Measurements from ENCODE around the gene NDUFS3. TPM values are rescaled to one million over a fixed set of nuclear protein-coding genes. Genes with fewer than 3 reads are reported as not detected.

Gene NDUFS3
- total and polyA plus RNA-seq, 2 of the 13 experiments (the other 11 are each of a cell fraction or from before 2014, with no cell fraction given) = 151 to 184 TPM

DNA sequence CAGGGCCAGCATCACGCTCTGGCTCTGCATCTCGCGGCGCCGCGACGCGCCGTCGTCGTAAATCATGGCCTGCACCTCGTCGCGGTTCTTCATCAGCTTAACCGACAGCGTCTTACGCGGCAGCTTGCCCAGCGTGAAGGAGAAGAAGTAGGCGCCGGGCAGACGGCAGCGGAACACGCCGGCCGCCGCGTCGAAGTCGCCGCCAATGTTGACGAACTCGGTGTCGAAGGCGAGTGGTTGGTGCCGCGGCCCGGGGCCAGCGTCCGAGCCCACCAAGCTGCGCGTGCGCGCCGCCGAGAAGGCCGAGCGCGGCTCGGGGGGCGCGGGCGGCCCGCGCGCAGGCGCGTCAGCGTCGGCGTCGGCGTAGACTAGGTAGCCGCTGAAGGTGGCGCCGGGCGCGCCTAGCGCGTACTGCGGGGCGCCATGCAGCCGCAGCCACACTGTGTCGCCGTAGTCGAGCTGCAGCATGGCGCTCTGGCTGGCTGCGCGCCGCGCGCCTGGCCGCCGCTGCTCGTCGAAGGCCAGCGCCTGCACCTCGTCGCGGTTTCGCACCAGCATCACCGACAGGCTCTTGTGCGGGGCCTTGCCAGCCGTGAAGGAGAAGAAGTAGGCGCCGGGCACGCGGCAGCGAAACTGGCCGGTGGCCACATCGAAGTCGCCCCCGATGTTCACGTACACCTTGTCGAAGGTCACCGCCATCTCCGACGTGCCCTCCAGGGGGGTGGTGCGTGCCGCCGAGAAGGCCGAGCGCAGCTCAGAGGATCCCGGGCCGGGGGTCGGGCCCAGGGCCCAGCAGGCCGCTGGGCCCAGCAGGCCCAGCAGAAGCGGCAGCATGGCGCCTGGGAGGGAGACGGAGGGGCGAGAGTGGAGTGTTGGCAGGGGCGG lies 11.3 kb downstream of the NDUFS3 start:
- ATAC-seq (no peak), DNase-seq (ENCODE audit: low spot score) (no peak), FAIRE-seq (no peak)
- H3K27ac ChIP-seq (ENCODE audit: extremely low read length, insufficient read depth, low read length) = no peak overlapping the region
- no peak overlapping the region for H2AFZ ChIP-seq (ENCODE audit: low read length)
- H3K9me3 ChIP-seq (ENCODE audit: low read length) = no peaks in the 10 kb centered on the region
- no peak overlapping the region for H3K4me2 ChIP-seq (ENCODE audit: low read depth, low read length)
- no peak overlapping the region for H3K4me3 ChIP-seq (replicated peaks in 1 of 3; ENCODE audit: insufficient read depth in 1 of 3, low read depth in 2 of 3, low read length in 3 of 3)
- H3K4me1 ChIP-seq (ENCODE audit: insufficient read depth, low read length) = peaks cover 71% of the 10 kb centered on the region
- CTCF ChIA-PET (ENCODE audit: low intra/inter-chr PET ratio, low total read pairs) = no interaction called here
- 97% methylated on average over 117 of the region's 122 CpGs for WGBS (ENCODE audit: low lambda C conversion rate)
- TF ChIP-seq HOXA3 (CRISPR knock-in tag; IDR thresholded peaks at IDR 0.05) (0 out of 2 replicates have a peak, but pooled peaks have one; percentile 14), RXRA (CRISPR knock-in tag; IDR thresholded peaks at IDR 0.05) (no peak)
- H3K27me3 ChIP-seq (ENCODE audit: control insufficient read depth in 1 of 2, insufficient read depth in 2 of 2, low read length in 2 of 2) = peaks cover 2 to 24% of the 10 kb centered on the region in 2 experiments
- POLR2A ChIA-PET = no interaction called here
- no peaks in the 10 kb centered on the region for H3K36me3 ChIP-seq (replicated peaks in 1 of 2; ENCODE audit: control insufficient read depth in 1 of 2, insufficient read depth in 2 of 2, low read length in 2 of 2)
- no peak overlapping the region for H3K9ac ChIP-seq (ENCODE audit: insufficient read depth, low read depth, low read length)
- no peaks in the 10 kb centered on the region for H3K79me2 ChIP-seq (ENCODE audit: insufficient read depth, low read length)
- no TSS peak for BruUV-seq (replicated peaks)
- no peaks in the 10 kb centered on the region for H4K20me1 ChIP-seq (ENCODE audit: insufficient read depth, low read length)
- intact Hi-C loops (cut with micrococcal nuclease; ENCODE audit: unreplicated experiment) = loop anchor here (5.0 kb wide), 1 partner anchor 523 kb away; no protein-coding TSS in a partner anchor
- in situ Hi-C loops (cut with HindIII; ENCODE audit: extremely low pct_ligation_motif_present, low pct_unique_long_range_greater_than_20kb) = no loop called here

- Histone ChIP-seq H3K9me3 (ENCODE audit: low read length) (no peaks in the 10 kb centered on the region), H3K4me3 (replicated peaks in 1 of 3; ENCODE audit: insufficient read depth in 1 of 3, low read depth in 2 of 3, low read length in 3 of 3) (peak overlapping the region; percentile 2 to 57 (median 32); a peak in 5 of 6 replicates), H3K9ac (ENCODE audit: insufficient read depth, low read depth, low read length) (peak overlapping the region; percentile 24; the same call in 1 of the 2 replicates), H3K27ac (ENCODE audit: extremely low read length, insufficient read depth, low read length) (no peak overlapping the region), H3K4me2 (ENCODE audit: low read depth, low read length) (peak overlapping the region; percentile 57), H4K20me1 (ENCODE audit: insufficient read depth, low read length) (no peaks in the 10 kb centered on the region), H3K79me2 (ENCODE audit: insufficient read depth, low read length) (no peaks in the 10 kb centered on the region), H3K36me3 (replicated peaks in 1 of 2; ENCODE audit: control insufficient read depth in 1 of 2, insufficient read depth in 2 of 2, low read length in 2 of 2) (no peaks in the 10 kb centered on the region), H3K4me1 (ENCODE audit: insufficient read depth, low read length) (peaks cover 71% of the 10 kb centered on the region), H2AFZ (ENCODE audit: low read length) (no peak overlapping the region), H3K27me3 (ENCODE audit: control insufficient read depth in 1 of 2, insufficient read depth in 2 of 2, low read length in 2 of 2) (peaks cover 3 to 27% of the 10 kb centered on the region in 2 experiments)
- intact Hi-C loops (cut with micrococcal nuclease; ENCODE audit: unreplicated experiment) = no loop called here
- ChIA-PET POLR2A (interaction anchor here (0.9 kb wide), 1 partner anchor 26 kb away, joined by 3 read pairs; no protein-coding TSS in a partner anchor), CTCF (ENCODE audit: low intra/inter-chr PET ratio, low total read pairs) (no interaction called here)
- in situ Hi-C loops (cut with HindIII; ENCODE audit: extremely low pct_ligation_motif_present, low pct_unique_long_range_greater_than_20kb) = no loop called here
- WGBS (ENCODE audit: low lambda C conversion rate) = 11% methylated on average over 6 of the region's 7 CpGs
- ATAC-seq (peak; percentile 45), FAIRE-seq (no peak), DNase-seq (ENCODE audit: low spot score) (no peak)
- BruUV-seq (replicated peaks) = no TSS peak
- TF ChIP-seq YEATS2 (CRISPR knock-in tag; IDR thresholded peaks at IDR 0.05; ENCODE audit: borderline replicate concordance) (no peak), SAP130 (CRISPR knock-in tag; IDR thresholded peaks at IDR 0.05; ENCODE audit: low read depth) (peak; percentile 21; the same call in 1 of the 2 replicates), FOXK1 (CRISPR knock-in tag; IDR thresholded peaks at IDR 0.05; ENCODE audit: borderline replicate concordance, low read depth) (no peak), ZNF350 (CRISPR knock-in tag; IDR thresholded peaks at IDR 0.05; ENCODE audit: borderline replicate concordance, low read depth) (no peak), NR2F6 (IDR thresholded peaks at IDR 0.05) (no peak), NR2F6 (CRISPR knock-in tag; IDR thresholded peaks at IDR 0.05) (peak; percentile 38; the same call in 1 of the 2 replicates), ZNF44 (CRISPR knock-in tag; IDR thresholded peaks at IDR 0.05) (no peak), PHF8 (CRISPR knock-in tag; IDR thresholded peaks at IDR 0.05) (peak; percentile 19; the same call in 1 of the 2 replicates), ISX (CRISPR knock-in tag; conservative IDR thresholded peaks at IDR 0.05) (no peak)
- TF ChIP-seq, protein P1, sequence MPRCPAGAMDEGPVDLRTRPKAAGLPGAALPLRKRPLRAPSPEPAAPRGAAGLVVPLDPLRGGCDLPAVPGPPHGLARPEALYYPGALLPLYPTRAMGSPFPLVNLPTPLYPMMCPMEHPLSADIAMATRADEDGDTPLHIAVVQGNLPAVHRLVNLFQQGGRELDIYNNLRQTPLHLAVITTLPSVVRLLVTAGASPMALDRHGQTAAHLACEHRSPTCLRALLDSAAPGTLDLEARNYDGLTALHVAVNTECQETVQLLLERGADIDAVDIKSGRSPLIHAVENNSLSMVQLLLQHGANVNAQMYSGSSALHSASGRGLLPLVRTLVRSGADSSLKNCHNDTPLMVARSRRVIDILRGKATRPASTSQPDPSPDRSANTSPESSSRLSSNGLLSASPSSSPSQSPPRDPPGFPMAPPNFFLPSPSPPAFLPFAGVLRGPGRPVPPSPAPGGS (CRISPR knock-in tag; IDR thresholded peaks at IDR 0.05) = 0 out of 2 replicates have a peak, but pooled peaks have one; percentile 18
- TF ChIP-seq, protein P2, sequence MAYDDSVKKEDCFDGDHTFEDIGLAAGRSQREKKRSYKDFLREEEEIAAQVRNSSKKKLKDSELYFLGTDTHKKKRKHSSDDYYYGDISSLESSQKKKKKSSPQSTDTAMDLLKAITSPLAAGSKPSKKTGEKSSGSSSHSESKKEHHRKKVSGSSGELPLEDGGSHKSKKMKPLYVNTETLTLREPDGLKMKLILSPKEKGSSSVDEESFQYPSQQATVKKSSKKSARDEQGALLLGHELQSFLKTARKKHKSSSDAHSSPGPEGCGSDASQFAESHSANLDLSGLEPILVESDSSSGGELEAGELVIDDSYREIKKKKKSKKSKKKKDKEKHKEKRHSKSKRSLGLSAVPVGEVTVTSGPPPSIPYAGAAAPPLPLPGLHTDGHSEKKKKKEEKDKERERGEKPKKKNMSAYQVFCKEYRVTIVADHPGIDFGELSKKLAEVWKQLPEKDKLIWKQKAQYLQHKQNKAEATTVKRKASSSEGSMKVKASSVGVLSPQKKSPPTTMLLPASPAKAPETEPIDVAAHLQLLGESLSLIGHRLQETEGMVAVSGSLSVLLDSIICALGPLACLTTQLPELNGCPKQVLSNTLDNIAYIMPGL (CRISPR knock-in tag; IDR thresholded peaks at IDR 0.05; ENCODE audit: borderline replicate concordance in 1 of 2, low read depth in 1 of 2) = no peak
- TF ChIP-seq, protein P3, sequence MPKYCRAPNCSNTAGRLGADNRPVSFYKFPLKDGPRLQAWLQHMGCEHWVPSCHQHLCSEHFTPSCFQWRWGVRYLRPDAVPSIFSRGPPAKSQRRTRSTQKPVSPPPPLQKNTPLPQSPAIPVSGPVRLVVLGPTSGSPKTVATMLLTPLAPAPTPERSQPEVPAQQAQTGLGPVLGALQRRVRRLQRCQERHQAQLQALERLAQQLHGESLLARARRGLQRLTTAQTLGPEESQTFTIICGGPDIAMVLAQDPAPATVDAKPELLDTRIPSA (CRISPR knock-in tag; IDR thresholded peaks at IDR 0.05; ENCODE audit: borderline replicate concordance) = no peak
These were observed 12.9 kb downstream of the NDUFS3 start for GRCh38 chr11:47591764-47592163.

Data from HepG2 (cell line).